HG02571 (cell line): Measurements from ENCODE around the gene PDS5A.
"Not testable (repeated sequence)": the region's sequence is repeated elsewhere in the genome, so short reads cannot be mapped to it uniquely, and the experiment has no call there.

Source experiments
- ATAC-seq: cut with Tn5 transposase; IDR thresholded peaks from one replicate; pipeline ENCODE4 v1.9.1; 2021; ENCODE audit warnings: mild to moderate bottlenecking, moderate library complexity; ENCODE audit not compliant: unreplicated experiment

PDS5A gene

GRCh38 chr4:39970671-39971640 lies 6.8 kb downstream of the PDS5A start:
- no peak for ATAC-seq

GRCh38 chr4:39963656-39964055 lies 14.1 kb downstream of the PDS5A start:
- ATAC-seq: no peak

GRCh38 chr4:39961311-39961877 lies 16.3 kb downstream of the PDS5A start:
- ATAC-seq: no peak

GRCh38 chr4:39950861-39951481 lies 26.7 kb downstream of the PDS5A start:
- no peak for ATAC-seq

GRCh38 chr4:39947963-39948362 lies 29.7 kb downstream of the PDS5A start:
- ATAC-seq: no peak

- ATAC-seq: no peak
These were observed 30.3 kb downstream of the PDS5A start for GRCh38 chr4:39947417-39947816.

- ATAC-seq: not testable (repeated sequence)
These were observed 33.5 kb downstream of the PDS5A start for GRCh38 chr4:39944245-39944644.

- ATAC-seq: no peak
These were observed 35.2 kb downstream of the PDS5A start for GRCh38 chr4:39942507-39942906.

- no peak for ATAC-seq
These were observed 36.0 kb downstream of the PDS5A start for GRCh38 chr4:39941682-39942217.

- ATAC-seq: no peak
These were observed 39.9 kb downstream of the PDS5A start for GRCh38 chr4:39937683-39938268.

GRCh38 chr4:39936565-39937418 lies 40.9 kb downstream of the PDS5A start:
- no peak for ATAC-seq

- no peak for ATAC-seq
These were observed 43.8 kb downstream of the PDS5A start for GRCh38 chr4:39933671-39934590.

- no peak for ATAC-seq
These were observed 44.8 kb downstream of the PDS5A start for GRCh38 chr4:39932776-39933402.

GRCh38 chr4:39931441-39931901 lies 46.2 kb downstream of the PDS5A start:
- no peak for ATAC-seq

GRCh38 chr4:39928538-39928937 lies 49.2 kb downstream of the PDS5A start:
- ATAC-seq: no peak

- ATAC-seq: no peak
These were observed 53.7 kb downstream of the PDS5A start for GRCh38 chr4:39924014-39924413.

- ATAC-seq: no peak
These were observed 55.3 kb downstream of the PDS5A start for GRCh38 chr4:39922399-39922798.

GRCh38 chr4:39913471-39913870 lies 64.2 kb downstream of the PDS5A start:
- no peak for ATAC-seq

GRCh38 chr4:39910064-39910463 lies 67.6 kb downstream of the PDS5A start:
- no peak for ATAC-seq
